HG03378 (cell line): ENCODE data around the gene LOX.
"Not testable (repeated sequence)": the region's sequence is repeated elsewhere in the genome, so short reads cannot be mapped to it uniquely, and the experiment has no call there.

Experiments used
- ATAC-seq: cut with Tn5 transposase; IDR thresholded peaks from one replicate; pipeline ENCODE4 v1.9.1; 2021; ENCODE audit warnings: mild to moderate bottlenecking, moderate library complexity; ENCODE audit not compliant: unreplicated experiment

LOX gene

DNA sequence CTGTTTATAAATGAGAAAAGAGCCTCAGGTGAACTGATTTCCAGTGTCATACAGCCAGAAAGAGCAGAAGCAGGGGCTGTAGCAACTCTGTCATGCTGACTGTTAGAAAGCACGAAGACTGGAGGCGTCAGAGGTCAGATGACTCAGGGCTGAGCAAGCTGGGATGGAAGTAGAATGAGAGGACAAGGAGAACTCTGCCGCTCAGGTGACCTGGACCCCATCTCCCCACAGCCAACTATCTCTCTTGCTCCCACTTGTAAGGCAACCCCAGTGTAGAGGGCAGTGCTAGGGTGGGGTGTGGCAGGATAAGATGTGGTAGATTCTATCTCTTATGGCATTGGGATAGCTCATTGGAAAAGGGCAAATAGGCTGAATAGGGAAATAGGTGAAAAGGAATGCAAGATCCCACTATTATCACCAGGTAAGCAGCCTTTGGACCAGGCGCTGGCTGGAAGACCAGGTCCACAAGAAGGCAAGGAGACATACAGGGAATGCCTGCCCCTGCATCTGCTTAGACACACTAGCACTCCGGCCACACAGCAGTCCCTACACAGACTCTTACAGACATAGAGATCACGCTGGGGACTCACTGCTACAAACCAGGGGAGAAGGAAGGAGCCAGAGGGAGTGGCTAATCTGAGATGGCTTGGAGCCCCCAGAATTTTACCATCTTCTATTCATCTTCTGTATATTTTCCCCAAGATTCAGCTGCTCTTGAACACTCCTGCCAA, 21.2 kb upstream of the LOX start:
- ATAC-seq = no peak

DNA sequence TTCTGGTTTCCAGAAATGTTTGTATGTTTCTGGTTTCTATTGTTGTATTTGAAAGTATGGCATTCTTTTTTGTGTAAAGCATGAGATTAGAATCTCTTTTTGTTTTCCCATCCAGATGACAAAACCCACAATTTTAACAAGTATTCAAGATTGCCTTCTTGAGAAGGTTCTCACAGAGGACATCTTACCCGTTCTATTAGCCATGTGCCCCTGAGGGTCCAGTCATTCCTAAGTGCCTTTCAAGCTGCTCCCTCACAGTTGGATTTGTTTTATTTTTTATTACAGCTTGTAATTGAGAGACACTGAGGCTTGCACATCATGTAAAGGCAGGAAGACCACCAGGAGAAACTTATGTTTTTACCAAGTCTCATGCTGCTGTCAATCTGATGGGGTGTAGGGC, 19.3 kb upstream of the LOX start:
- no peak for ATAC-seq

DNA sequence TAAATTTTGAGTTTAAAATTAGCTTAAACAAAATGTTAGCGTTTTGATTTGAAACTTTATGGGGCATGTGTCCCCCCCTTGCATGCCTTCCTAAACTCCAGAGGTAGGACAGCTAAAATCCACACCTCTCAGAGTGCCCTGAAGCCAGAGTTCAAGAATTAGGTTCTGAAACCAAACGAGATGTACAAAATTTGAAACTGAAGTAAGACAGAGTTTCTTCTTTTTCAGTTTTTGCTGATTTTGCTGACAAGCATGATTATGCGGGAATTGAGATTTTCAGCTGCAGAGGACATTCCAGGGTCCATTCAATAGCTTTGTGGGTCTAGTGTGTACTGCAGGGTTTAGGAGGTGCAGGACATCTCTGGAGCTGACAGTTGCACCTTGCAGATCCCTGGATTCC, 17.1 kb upstream of the LOX start:
- ATAC-seq = no peak

DNA sequence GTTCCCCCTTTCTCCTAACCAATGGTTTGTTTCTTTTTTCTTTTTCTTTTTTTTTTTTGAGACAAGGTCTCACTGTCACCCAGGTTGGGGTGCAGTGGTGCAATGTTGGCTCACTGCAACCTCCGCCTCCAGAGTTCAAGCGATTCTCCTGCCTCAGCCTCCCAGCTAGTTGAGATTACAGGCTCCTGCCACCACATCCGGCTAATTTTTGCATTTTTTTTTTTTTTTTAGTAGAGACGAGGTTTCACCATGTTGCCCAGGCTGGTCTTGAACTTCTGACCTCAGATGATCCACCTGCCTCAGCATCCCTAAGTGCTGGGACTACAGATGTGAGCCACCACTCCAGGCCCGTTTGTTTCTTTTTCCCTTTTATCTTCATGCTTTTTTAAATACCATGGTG, 16.2 kb upstream of the LOX start:
- ATAC-seq = not testable (repeated sequence)

DNA sequence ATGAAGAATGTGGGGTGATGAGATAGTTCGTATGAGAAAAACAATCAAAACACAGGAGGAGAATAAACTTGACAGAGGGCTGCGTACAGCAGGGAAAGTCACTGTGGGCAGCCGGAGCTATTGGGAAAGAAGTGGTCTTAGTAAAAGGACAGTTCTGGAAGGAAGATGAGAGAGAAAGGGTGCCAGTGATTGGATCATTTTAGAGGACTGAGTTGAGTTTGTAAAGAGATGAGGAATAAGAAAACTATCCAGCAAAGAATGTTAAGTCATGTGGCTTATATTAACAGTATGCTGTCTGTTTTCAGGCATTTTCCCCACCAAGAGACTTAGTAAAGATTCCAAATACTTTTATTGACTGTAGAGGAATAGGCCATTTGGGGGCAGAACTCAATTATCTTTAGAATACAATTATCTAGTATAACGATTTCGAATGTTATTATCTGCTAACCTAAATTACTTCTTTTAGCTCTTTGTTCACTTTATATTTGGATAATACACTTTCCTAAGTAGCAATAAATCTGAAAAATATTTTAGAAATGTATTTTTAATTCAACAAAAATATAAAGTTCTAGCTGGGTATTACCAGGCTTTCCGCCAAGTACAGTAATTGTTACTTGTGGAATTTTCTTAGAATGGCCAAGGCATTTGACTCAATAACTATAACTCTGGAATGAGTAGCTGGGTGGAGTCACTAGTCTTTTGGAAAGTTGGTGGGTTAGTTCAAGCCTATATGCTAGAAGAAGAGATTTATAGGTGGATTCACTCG, 15.5 kb upstream of the LOX start:
- ATAC-seq = no peak

DNA sequence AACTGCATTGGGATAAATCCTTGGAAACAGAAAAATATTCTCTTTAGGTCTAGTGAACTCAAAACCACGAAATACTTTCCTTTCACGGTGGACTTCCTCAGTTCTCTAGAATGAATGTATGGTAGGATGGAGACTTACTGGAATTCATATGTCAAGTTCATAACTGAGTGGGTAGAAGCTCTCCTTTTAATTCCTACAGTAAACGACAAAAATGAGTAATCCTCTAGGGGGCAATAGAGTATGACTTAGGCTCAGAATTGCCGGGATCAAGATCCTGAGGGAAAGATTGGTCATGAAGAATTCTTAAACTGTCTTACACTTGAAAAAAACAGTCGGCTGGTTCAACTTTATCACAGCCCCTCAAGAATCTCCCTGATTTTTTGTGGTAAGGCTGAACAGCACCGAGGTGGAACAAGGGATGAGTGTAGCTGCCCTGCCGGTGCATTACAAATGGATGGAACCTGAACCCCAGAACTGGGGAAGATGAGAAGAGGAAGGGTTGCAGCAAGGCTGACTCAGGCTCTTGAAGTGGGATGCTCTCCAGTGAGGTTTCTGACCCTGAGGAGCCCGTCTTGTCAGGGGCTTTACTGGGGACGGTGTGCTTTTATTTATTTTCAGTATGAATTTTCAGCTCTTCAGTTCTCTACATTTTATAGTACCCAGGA, 14.0 kb upstream of the LOX start:
- ATAC-seq = no peak

DNA sequence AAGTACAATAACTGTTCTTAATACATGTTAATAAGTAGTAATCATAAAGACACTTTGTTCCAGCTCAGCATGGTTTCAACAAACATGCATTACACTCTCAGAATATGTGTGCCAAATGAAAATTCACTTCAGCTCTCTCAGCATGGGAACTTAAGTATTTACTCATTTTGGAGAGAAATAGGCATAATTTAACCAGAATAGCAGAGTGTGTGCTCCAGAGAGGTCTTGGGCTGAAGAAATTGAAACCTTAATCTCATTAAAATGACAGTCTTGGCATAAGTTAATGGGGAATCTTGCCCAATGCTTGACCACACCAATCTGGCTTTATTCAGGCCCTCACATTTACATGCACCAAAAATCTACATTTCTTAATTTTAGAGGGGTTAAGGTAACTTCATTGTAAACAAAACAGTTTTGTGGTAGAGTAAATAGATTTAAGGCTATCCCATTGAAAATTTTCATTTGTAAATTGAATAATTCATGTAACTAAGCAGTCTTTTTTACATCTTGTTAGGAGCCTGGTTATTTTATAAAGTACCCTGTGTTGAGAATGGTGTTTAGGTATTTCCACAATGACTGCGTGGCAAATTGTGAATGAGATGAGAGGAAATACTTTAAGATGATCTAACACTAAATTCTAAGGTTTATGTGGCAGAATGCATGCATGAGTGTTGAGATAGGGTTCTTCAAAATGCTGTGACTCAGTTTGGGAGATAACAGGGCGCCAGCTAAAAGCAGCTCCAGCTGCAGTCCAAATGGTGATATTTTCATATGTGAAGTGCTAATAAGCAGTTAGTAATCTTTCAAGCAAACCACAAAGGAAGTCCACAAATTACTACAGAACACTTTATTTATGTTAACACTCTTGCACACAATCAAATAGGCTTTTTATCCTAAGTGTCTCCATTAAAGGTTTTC, 11.3 kb upstream of the LOX start:
- ATAC-seq = no peak

DNA sequence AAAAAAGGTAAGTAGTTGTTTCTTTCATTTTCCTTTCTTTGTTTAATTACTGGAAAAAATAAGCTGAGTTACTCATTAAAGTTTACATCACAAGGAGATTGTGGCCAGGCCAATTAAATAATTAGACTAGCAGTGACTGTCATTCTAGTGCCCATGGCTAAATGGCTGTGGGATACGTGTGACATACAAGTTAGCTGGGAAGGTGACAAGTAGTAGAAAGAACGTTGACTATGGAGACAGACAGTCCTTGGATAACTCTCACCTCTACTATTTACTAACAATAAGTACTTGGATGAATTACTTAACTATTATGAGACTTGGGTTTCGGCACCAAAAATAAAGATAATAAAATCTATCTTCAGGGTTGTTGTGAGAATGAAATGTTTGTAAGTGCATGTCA, 7.0 kb upstream of the LOX start:
- ATAC-seq = no peak

DNA sequence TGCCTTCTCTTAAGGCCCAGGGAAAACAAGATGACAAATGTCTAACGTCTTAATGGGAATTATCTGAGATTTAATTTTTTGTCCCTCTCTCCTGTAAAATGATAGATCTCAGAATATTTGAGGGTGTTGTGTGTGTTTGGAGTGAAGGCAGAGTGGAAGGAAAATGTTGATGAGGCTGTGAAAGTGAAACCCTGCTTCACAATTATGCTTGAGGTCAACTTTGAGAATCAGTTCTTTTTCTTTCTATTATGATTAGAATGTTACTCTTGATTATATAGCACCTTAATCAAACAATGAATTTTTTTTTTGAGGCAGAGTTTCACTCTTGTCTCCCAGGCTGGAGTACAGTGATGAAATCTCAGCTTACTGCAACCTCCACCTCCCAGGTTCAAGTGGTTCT, 5.5 kb upstream of the LOX start:
- no peak for ATAC-seq

DNA sequence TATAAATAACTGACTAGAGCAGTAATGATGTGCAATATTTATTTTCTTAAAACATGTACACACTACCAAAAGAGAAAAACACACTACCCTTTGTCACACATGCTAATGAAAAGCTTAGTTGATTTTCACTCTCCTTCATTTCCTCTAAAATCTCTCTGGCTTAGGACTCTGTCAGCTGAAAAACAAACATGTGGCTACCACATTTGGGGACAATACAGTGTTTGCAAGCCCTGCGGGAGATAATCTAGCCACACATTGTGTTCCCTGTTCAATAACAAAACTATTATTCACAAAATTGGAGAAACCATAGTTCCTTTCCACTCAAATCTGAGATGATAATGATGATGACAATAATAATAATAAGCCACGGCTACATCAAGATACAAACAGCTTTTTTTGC, 3.5 kb upstream of the LOX start:
- ATAC-seq = no peak

DNA sequence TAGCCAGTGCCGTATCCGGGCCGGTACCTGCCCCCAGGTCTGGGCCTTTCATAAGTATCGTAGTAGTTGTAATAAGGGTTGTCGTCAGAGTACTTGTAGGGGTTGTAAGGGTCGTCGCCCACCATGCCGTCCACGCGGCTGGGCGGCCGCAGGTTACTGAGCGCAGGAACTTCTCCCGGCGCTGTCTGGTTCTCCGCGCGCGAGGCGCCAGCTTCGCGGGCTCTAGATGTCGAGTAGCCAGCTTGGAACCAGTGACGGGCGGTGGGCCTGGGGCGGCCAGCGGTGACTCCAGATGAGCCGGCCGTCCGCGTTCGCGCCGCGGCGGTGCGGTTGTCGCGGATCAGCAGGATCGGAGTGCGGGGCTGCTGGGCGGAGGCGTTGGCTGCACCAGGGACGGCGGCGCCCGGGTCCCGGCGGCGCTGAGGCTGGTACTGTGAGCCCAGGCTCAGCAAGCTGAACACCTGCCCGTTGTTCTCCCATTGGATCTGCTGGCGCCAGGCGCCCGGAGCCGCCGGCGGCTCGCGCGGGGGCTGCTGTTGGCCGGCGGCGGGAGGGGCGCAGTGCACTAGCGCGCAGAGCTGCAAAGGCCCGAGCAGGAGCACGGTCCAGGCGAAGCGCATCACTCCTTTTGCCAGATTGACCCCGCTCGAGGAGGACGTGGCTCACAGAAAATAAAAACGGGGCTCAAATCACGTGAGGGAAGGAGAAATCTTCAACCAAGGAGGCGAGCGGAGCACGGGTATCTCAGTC, 518 bp downstream of the LOX start:
- no peak for ATAC-seq

DNA sequence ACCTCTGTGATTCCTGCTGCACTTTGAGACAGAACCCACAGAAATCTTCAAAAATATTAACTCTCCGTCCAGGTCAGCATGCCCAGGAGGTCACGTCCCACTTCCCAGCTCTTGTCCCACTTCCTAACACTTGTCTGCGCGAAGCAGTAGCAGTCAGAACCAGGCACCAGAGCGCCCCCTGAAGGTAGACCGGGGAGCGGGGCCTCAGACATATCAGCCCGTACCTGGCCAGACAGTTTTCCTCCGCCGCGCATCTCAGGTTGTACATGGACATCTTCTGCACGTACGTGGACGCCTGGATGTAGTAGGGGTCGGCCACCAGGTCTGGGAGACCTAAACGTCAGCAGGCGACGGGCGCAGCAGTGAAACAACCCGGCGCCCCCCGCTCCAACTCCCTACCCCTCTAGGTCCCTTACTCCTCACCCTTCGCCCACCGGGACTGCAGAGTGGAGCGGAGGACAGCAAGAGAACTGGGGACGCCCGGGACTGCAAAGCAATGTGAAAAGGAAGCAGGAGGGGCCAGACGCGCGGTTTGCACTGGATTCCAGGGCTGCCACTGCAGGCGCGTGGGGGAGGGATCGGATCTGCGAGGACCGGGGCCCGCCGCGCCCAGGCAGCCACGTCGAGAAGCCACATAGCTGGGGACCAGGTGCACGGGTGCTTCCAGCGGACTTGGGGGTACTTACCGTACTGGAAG, 1.2 kb downstream of the LOX start:
- no peak for ATAC-seq

DNA sequence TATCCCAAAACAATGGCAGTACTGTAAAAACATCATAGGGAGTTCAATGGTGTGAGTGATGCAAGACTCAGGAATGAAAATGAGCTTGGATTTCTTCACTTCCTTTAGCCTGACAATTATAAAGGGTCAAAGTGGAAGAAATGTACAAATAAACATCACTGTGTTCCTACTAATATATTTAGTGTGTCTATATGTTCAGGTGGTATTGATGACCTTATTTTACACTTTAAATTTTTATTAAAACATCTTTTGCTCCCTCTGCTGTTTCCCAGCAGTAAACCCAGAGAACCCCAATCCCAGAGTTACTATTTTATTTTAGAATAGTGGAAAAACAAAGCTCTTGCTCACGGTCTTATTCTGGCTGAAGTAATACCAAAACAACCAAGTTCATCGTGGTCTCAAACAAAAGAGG, 2.0 kb downstream of the LOX start:
- no peak for ATAC-seq

DNA sequence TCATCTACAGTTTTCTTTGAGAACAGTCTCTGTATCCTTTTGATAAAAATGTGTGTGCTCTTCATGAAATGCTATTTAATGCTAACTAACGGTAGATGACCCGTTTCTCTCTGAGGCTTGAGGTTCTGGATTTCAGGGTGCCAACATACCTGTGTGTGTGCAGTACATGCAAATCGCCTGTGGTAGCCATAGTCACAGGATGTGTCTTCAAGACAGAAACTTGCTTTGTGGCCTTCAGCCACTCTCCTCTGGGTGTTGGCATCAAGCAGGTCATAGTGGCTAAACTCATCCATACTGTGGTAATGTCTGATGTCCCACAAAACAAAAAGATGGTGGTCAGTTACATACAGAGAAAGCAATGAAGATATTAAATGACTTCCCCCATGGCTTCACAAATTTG, 4.2 kb downstream of the LOX start:
- ATAC-seq = no peak

DNA sequence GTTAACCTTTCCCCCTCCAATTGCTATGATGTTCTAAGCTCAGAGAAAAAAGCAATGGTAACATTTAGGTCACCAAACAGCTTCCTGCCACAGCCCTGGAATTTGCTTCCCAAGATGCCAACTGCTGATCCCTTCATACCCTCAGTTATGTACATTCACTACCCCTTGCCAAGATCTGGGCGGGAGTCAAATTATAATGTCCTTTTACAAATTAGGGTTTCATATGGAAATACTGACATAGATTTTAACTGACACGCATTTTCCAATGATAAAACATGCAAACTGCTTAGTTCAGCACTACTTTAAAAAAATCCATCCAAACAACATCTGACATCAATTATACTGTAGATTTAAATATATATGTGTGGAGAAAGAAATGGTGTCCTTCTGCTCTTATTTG, 5.0 kb downstream of the LOX start:
- ATAC-seq = no peak

DNA sequence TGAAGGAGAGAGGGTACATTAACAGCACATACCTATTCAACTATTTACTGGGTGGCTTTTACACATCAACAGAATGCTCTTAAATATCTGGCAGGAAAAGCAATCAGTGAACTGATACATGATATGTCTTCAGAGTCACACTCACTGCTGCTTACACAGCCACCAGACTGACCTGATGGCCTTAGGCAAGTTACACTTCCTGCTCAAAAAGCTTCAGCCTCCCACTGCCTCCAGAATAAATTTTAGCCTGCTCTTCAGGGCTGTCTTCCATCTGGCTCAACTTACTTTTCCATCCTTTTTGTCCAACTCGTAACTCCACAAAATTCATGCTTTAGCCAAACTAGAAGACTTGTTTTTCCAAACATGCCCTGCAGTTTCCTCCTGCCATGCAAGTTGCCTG, 10.7 kb downstream of the LOX start:
- ATAC-seq = no peak

DNA sequence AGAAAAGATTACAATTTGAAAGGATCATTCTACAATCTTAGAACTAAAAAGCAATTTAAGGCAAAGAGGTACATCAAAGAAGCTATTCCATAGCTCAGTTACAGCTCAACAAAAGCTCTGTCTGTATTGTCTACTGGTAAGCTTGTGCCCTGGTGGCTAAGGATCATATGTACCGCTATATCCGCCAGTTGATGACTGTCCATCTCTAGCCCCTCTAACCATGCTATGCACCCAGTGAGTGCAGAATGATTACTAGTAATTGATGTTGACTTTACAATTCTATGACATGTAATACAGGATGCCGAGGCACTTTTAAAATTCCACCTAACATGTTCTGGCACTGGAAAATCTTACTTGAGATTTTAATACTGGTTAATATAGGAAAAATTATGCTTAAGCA, 13.1 kb downstream of the LOX start:
- no peak for ATAC-seq

DNA sequence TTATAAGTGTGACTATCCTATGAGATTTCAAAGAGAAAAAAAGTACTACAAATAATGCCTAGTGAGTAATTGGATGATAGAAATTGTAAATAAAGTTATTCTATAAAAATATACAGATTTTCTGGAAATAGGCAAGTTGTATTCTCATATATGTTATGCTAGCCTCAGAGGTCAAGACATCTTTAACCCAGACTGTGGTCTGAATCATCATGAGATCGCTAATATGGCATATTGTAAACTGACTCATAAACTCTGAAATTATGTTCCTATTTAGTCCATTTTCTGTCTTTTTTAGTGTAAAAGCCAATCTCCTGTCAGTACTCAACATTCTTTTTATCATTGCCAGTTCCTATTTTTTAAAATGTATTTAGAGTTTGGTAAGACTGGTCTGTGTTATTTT, 14.2 kb downstream of the LOX start:
- no peak for ATAC-seq

DNA sequence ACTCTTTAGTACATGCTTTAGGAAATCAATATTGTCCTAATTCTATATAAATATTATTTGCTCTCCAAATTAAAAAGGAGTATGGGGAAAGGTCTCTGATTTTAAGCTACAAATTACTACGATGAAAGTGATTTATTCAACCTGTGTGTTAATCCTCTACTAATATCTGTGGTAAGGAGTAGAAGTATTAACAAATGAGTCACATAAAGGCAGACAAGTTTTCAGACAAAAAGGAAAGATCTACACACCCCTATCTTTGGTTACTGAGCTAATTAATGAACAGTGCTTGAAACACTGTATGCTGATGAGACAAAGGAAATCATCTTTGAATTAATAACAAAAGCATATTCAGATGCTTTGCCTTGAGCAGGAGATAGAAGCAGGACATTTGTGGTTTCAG, 15.9 kb downstream of the LOX start:
- no peak for ATAC-seq

DNA sequence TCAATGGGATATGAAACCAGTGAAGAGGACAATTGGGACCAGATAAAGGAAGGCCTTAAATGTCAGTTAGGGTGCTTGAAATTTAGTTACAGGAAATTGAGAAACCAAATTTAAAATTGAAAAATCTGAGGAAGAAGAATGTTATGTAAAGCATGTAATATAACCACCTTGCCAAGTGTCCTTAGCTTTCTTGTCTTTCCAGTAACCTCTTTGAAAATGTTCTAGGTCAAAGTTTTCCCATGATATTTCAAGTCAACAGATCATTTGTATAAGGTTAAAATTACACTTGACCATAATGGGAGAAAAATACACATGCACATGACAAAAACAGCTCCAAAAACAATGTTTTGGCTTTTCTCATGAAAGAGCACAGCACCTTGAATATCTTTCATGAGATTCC, 21.1 kb downstream of the LOX start:
- ATAC-seq = no peak
